VCaP (cell line): Measurements from ENCODE around the gene ULK2.
A peak's percentile ranks its signal among the peaks of the same experiment; 100 is the strongest.

Experiments used
- H3K27ac ChIP-seq: fragments of 450-650 bp; 2 replicates; pipeline ENCODE4 v1.5.1; 2017
- TF ChIP-seq, protein P1 (sequence below): fragments of 450-650 bp; conservative IDR thresholded peaks from 2 replicates; pipeline ENCODE4 v1.5.1; 2017; ENCODE audit warnings: mild to moderate bottlenecking, moderate library complexity

ULK2 gene

DNA sequence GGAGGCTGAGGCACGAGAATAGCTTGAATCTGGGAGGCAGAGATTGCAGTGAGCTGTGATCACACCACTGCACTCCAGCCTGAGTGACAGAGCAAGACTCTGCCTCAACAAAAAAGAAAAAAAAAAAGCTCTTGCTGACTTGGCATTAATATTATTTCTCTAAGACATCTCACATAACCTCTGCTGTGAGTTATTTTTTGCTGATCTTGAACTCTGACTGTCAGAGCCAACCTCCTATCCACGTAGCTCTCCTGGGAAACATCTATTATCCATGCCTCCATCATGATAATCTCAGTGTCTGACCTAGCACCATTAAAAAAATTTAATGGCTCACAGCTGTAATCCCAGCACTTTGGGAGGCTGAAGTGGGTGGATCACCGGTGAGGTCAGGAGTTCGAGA, 12.7 kb upstream of the ULK2 start:
- H3K27ac ChIP-seq: no peak overlapping the region
- TF ChIP-seq, protein P1, sequence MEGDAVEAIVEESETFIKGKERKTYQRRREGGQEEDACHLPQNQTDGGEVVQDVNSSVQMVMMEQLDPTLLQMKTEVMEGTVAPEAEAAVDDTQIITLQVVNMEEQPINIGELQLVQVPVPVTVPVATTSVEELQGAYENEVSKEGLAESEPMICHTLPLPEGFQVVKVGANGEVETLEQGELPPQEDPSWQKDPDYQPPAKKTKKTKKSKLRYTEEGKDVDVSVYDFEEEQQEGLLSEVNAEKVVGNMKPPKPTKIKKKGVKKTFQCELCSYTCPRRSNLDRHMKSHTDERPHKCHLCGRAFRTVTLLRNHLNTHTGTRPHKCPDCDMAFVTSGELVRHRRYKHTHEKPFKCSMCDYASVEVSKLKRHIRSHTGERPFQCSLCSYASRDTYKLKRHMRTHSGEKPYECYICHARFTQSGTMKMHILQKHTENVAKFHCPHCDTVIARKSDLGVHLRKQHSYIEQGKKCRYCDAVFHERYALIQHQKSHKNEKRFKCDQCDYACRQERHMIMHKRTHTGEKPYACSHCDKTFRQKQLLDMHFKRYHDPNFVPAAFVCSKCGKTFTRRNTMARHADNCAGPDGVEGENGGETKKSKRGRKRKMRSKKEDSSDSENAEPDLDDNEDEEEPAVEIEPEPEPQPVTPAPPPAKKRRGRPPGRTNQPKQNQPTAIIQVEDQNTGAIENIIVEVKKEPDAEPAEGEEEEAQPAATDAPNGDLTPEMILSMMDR: no peak

DNA sequence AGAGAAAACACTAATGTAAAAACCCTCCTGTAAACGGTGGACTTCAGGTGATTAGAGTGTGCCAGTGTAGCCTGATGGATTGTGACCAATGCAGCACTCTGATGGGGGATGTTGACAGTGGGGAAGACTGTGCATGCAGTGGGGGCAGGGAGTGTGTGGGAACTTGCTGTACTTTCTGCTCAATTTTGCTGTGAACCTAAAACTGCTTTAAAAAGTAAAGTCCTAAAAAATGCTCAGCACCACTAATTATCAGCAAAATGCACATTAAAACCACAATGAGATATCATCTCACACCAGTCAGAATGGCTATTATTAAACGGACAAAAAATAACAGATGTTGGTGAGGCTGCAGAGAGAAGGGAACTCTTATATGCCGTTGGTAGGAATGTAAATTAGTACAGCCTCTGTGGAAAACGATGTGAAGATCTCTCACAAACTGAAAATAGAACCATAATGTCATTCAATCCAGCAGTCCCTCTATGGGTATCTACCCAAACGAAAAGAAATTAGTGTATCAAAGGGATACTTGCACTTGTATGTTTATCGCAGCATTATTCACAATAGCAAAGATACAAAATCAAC, 9.7 kb upstream of the ULK2 start:
- H3K27ac ChIP-seq: no peak overlapping the region
- TF ChIP-seq, protein P1: no peak

DNA sequence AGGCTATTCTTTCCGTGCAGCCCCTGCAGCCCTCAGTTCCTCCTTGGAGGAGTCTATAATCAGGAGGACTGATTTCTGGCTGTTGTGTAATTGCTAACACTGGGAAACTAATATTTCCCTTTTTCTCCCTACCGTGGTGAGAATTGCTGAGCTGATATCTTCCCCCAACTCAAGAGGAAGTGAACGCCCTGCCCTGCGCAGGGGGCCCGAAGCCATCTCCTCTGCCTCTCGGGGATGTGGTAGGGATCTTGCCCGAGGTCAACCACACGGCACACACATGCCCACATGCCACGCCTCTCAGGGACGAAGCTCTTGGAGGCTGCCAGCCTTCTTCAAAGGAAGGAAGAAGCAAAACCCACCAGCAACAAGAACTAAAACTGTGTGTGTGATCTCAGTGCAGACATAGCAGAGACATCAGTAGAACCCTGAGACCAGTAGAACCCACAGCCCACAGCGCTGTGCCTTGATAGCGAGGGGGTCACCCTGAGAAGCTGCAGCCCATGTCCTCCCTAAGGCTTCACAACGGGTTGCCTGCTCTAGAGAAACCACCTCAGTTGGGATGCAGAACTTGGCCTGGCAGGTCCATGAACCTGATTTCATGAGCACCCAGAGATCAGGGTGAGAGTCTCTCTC, 8.9 kb upstream of the ULK2 start:
- H3K27ac ChIP-seq: no peak overlapping the region
- TF ChIP-seq, protein P1: no peak

DNA sequence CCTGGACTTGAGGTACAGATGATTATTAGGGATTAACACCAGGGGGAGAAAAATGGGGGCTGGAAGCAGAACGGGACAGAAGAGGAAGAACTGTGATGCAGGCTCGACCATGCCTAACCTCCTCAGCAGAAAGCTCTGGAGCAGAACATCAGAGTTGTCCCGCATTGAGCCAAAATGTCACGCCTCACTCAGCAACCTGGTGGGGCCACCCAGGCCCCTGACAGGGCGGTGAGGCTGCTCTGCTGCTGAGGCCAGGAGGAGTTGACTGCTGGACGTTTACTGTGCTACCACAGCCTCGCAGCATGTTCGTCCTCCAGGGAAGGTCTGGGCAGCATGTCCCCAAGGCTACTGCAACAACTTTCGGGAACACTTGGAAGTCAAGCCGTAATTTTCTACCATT, 6.5 kb upstream of the ULK2 start:
- no peak overlapping the region for H3K27ac ChIP-seq
- TF ChIP-seq, protein P1: no peak

DNA sequence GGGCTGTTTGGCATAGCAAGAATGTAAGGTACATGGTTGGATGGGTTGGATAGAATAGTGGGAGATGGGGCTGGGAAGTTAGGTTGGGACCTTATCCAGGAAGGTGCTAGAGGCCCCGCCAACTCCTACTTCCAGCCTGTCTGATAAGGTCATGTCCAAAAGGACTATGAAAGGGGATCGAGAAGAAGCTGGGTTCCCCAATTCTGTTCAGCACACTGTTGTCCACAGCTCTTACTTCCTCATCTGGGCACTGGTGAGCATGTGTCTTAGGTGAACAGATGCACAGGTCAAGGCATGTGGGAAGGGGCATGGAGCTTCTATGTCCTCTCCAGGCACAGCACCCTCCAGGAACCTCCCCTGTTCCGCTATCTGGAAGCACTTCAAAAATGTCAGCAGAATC, 5.6 kb upstream of the ULK2 start:
- TF ChIP-seq, protein P1: no peak
- H3K27ac ChIP-seq: no peak overlapping the region

DNA sequence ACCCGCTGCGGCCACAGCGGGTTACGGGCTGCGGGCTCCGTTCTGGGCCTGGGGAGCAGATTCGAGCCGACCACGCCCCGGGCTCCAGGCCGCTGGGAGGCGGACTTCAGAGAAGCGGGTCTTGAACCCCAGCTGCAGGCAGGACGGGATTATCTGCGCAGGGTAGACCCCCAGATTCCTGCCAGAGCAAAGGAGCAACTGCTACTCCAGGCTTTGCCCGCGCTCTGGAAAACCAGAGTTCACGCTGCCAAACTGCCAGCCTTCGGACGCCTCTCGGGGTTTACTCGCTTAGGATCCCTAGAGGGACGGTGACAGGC, 301 bp upstream of the ULK2 start:
- H3K27ac ChIP-seq: peak overlapping the region; percentile 87
- TF ChIP-seq, protein P1: no peak

DNA sequence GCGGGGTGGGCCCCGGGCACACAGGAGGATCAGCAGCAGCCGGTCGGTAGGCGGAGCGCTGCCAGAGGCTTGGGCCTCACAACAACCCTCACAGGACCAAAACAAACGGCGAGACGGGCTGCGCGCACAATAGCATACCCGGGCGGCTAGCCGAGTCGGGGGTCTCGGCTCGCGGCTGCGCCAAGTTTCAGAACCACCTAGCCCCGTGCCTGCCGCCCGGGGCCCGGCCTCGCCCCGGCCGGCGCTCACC, 732 bp downstream of the ULK2 start:
- TF ChIP-seq, protein P1: peak; percentile 4; the same call in 1 of the 2 replicates
- H3K27ac ChIP-seq: peak overlapping the region; percentile 87
